WTC11 (cell line): Measurements from ENCODE around the gene P3H2. TPM values are rescaled to one million over a fixed set of nuclear protein-coding genes. Genes with fewer than 3 reads are reported as not detected.

Source experiments
- ATAC-seq: fragments of 200-7000 bp; cut with Tn5 transposase; 2 replicates; pipeline ENCODE4 v1.10.0; 2021; ENCODE audit warnings: mild to moderate bottlenecking, moderate library complexity
- CTCF ChIA-PET: fragments of 300-600 bp; sonication (Branson Sonifier 250); formaldehyde crosslinking; loops from one replicate; lab custom pipeline; 2021; ENCODE audit warnings: antibody characterized with exemption; lab: Charles Lee
- POLR2A ChIA-PET: fragments of 350-600 bp; sonication (Branson Sonifier 250); formaldehyde crosslinking; loops from one replicate; lab custom pipeline; 2021; ENCODE audit warnings: antibody characterized with exemption; lab: Charles Lee
- DNase-seq: peaks from one replicate; pipeline ENCODE4 v3.0.0; 2021; ENCODE audit warnings: low spot score
- H3K27ac Mint-ChIP-seq: 2 replicates; pipeline ENCODE4 v1.8.0; 2021; ENCODE audit warnings: mixed read lengths
- H3K27me3 Mint-ChIP-seq: 2 replicates; pipeline ENCODE4 v1.8.0; 2021; ENCODE audit warnings: low read depth, mild to moderate bottlenecking, moderate library complexity, mixed read lengths
- H3K36me3 Mint-ChIP-seq: 2 replicates; pipeline ENCODE4 v1.8.0; 2021; ENCODE audit warnings: mixed read lengths
- H3K4me1 Mint-ChIP-seq: 2 replicates; pipeline ENCODE4 v1.8.0; 2022; ENCODE audit warnings: mixed read lengths
- H3K4me3 Mint-ChIP-seq: 2 replicates; pipeline ENCODE4 v1.8.0; 2021; ENCODE audit warnings: mild to moderate bottlenecking, moderate library complexity, mixed read lengths
- H3K9me3 Mint-ChIP-seq: 2 replicates; pipeline ENCODE4 v1.8.0; 2021; ENCODE audit warnings: mixed read lengths
- CDX4 ChIP-seq: fragments of 250-450 bp; sonication (Bioruptor Pico); IDR thresholded peaks from 2 replicates; pipeline ENCODE4 v1.9.0; 2021; ENCODE audit warnings: moderate library complexity, mild to moderate bottlenecking, inconsistent platforms, borderline replicate concordance
- EMX1 ChIP-seq: fragments of 250-450 bp; sonication (Bioruptor Pico); IDR thresholded peaks from 2 replicates; pipeline ENCODE4 v1.8.0; 2021; ENCODE audit warnings: mild to moderate bottlenecking
- ETV6 ChIP-seq: sonication (generic); formaldehyde crosslinking; IDR thresholded peaks from 2 replicates; pipeline ENCODE4 v1.8.1; 2022; ENCODE audit warnings: mild to moderate bottlenecking, missing genetic modification reagents
- FOXP1 ChIP-seq: sonication (generic); formaldehyde crosslinking; IDR thresholded peaks from 2 replicates; pipeline ENCODE4 v1.8.0; 2022; ENCODE audit warnings: missing genetic modification reagents, mild to moderate bottlenecking, moderate library complexity, borderline replicate concordance
- GABPB1 ChIP-seq: sonication (generic); formaldehyde crosslinking; IDR thresholded peaks from 2 replicates; pipeline ENCODE4 v1.8.1; 2023; ENCODE audit warnings: mild to moderate bottlenecking, missing genetic modification reagents
- GRHL2 ChIP-seq: fragments of 250-450 bp; sonication (Bioruptor Pico); IDR thresholded peaks from 2 replicates; pipeline ENCODE4 v1.8.0; 2022; ENCODE audit warnings: mild to moderate bottlenecking, moderate library complexity; ENCODE audit not compliant: insufficient replicate concordance, severe bottlenecking
- IRF2 ChIP-seq: sonication (generic); formaldehyde crosslinking; IDR thresholded peaks from 2 replicates; pipeline ENCODE4 v1.8.0; 2022; ENCODE audit warnings: low read depth, missing genetic modification reagents, borderline replicate concordance
- MAX ChIP-seq: sonication (generic); formaldehyde crosslinking; IDR thresholded peaks from 2 replicates; pipeline ENCODE4 v1.8.0; 2022; ENCODE audit warnings: mild to moderate bottlenecking, missing genetic modification reagents
- MYBL2 ChIP-seq: sonication (generic); formaldehyde crosslinking; IDR thresholded peaks from 2 replicates; pipeline ENCODE4 v1.8.1; 2023; ENCODE audit warnings: mild to moderate bottlenecking, moderate library complexity, missing genetic modification reagents
- NFATC4 ChIP-seq: fragments of 250-450 bp; sonication (Bioruptor Pico); IDR thresholded peaks from 2 replicates; pipeline ENCODE4 v1.9.0; 2021; ENCODE audit warnings: mild to moderate bottlenecking
- NR2C2 ChIP-seq: sonication (generic); formaldehyde crosslinking; IDR thresholded peaks from 2 replicates; pipeline ENCODE4 v1.8.0; 2022; ENCODE audit warnings: mild to moderate bottlenecking, missing genetic modification reagents
- PREB ChIP-seq: sonication (generic); formaldehyde crosslinking; IDR thresholded peaks from 2 replicates; pipeline ENCODE4 v1.8.1; 2022; ENCODE audit warnings: mild to moderate bottlenecking, missing genetic modification reagents, moderate library complexity, borderline replicate concordance
- SOX15 ChIP-seq: fragments of 250-450 bp; sonication (Bioruptor Pico); IDR thresholded peaks from 2 replicates; pipeline ENCODE4 v1.9.0; 2021; ENCODE audit warnings: mild to moderate bottlenecking
- TCF7 ChIP-seq: sonication (generic); formaldehyde crosslinking; IDR thresholded peaks from 2 replicates; pipeline ENCODE4 v1.8.0; 2022; ENCODE audit warnings: mild to moderate bottlenecking, low read depth, missing genetic modification reagents, moderate library complexity
- TEAD4 ChIP-seq: sonication (generic); formaldehyde crosslinking; IDR thresholded peaks from 2 replicates; pipeline ENCODE4 v1.8.0; 2022; ENCODE audit warnings: mild to moderate bottlenecking, missing genetic modification reagents
- ZNF263 ChIP-seq: sonication (generic); formaldehyde crosslinking; IDR thresholded peaks from 2 replicates; pipeline ENCODE4 v1.8.1; 2022; ENCODE audit warnings: low read depth, mild to moderate bottlenecking, moderate library complexity, missing genetic modification reagents
- ZNF396 ChIP-seq: fragments of 250-450 bp; sonication (Bioruptor Pico); IDR thresholded peaks from 2 replicates; pipeline ENCODE4 v1.8.0; 2021; ENCODE audit warnings: mild to moderate bottlenecking, moderate library complexity, borderline replicate concordance
- total RNA-seq: library from RNA; stranded (reverse); gene quantifications from 3 replicates; pipeline ENCODE4 v1.2.3, GENCODE V29; 2021
- TF ChIP-seq, protein P1 (sequence below): sonication (generic); formaldehyde crosslinking; IDR thresholded peaks from 2 replicates; pipeline ENCODE4 v1.8.0; 2023; ENCODE audit warnings: mild to moderate bottlenecking, missing genetic modification reagents
- TF ChIP-seq, protein P2 (sequence below): sonication (generic); formaldehyde crosslinking; IDR thresholded peaks from 2 replicates; pipeline ENCODE4 v1.8.1; 2022; ENCODE audit warnings: low read depth, missing genetic modification reagents, borderline replicate concordance
- TF ChIP-seq, protein P3 (sequence below): sonication (generic); formaldehyde crosslinking; IDR thresholded peaks from 2 replicates; pipeline ENCODE4 v1.8.1; 2022; ENCODE audit warnings: missing genetic modification reagents, borderline replicate concordance
- TF ChIP-seq, protein P4 (sequence below): sonication (generic); formaldehyde crosslinking; conservative IDR thresholded peaks from 2 replicates; pipeline ENCODE4 v1.8.1; 2022; ENCODE audit warnings: mild to moderate bottlenecking, missing genetic modification reagents

Gene P3H2
- total RNA-seq, 1 experiment from 2014 or later, result 29.4 TPM

- CTCF ChIA-PET, result no interaction called here
Measured at GRCh38 chr3:189978753-189979152, 141.9 kb downstream of the P3H2 start.

GRCh38 chr3:189977174-189977573, 143.5 kb downstream of the P3H2 start:
- no peak overlapping the region for H3K4me3 Mint-ChIP-seq
- no peak overlapping the region for H3K27ac Mint-ChIP-seq
- ATAC-seq (no peak), DNase-seq (no peak)
- H3K9me3 Mint-ChIP-seq, result peaks cover 16% of the 10 kb centered on the region
- TF ChIP-seq ZNF263 (CRISPR knock-in tag) (no peak), GRHL2 (CRISPR knock-in tag) (no peak), NR2C2 (CRISPR knock-in tag) (no peak), IRF2 (CRISPR knock-in tag) (no peak), ETV6 (no peak), ZNF396 (CRISPR knock-in tag) (no peak), SOX15 (CRISPR knock-in tag) (no peak), TCF7 (CRISPR knock-in tag) (no peak), TEAD4 (CRISPR knock-in tag) (no peak)
- TF ChIP-seq, protein P1, sequence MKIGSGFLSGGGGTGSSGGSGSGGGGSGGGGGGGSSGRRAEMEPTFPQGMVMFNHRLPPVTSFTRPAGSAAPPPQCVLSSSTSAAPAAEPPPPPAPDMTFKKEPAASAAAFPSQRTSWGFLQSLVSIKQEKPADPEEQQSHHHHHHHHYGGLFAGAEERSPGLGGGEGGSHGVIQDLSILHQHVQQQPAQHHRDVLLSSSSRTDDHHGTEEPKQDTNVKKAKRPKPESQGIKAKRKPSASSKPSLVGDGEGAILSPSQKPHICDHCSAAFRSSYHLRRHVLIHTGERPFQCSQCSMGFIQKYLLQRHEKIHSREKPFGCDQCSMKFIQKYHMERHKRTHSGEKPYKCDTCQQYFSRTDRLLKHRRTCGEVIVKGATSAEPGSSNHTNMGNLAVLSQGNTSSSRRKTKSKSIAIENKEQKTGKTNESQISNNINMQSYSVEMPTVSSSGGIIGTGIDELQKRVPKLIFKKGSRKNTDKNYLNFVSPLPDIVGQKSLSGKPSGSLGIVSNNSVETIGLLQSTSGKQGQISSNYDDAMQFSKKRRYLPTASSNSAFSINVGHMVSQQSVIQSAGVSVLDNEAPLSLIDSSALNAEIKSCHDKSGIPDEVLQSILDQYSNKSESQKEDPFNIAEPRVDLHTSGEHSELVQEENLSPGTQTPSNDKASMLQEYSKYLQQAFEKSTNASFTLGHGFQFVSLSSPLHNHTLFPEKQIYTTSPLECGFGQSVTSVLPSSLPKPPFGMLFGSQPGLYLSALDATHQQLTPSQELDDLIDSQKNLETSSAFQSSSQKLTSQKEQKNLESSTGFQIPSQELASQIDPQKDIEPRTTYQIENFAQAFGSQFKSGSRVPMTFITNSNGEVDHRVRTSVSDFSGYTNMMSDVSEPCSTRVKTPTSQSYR (CRISPR knock-in tag), result no peak
- no peaks in the 10 kb centered on the region for H3K27me3 Mint-ChIP-seq
- peaks cover 57% of the 10 kb centered on the region for H3K36me3 Mint-ChIP-seq
- H3K4me1 Mint-ChIP-seq, result peaks cover 11% of the 10 kb centered on the region
- POLR2A ChIA-PET, result no interaction called here
- CTCF ChIA-PET, result no interaction called here

More at GRCh38 chr3:189978753-189979152, 141.9 kb downstream of the P3H2 start:
- no peak overlapping the region for H3K27ac Mint-ChIP-seq
- H3K36me3 Mint-ChIP-seq, result peaks cover 50% of the 10 kb centered on the region
- no peak overlapping the region for H3K4me3 Mint-ChIP-seq
- no peaks in the 10 kb centered on the region for H3K27me3 Mint-ChIP-seq
- peaks cover 16% of the 10 kb centered on the region for H3K9me3 Mint-ChIP-seq
- H3K4me1 Mint-ChIP-seq, result peaks cover 27% of the 10 kb centered on the region
- no peak for DNase-seq
- no peak for ATAC-seq
- POLR2A ChIA-PET, result no interaction called here
- TF ChIP-seq MAX, result no peak
- no peak for TF ChIP-seq GABPB1 (CRISPR knock-in tag)
- no peak for TF ChIP-seq NFATC4 (CRISPR knock-in tag)
- TF ChIP-seq, protein P2, sequence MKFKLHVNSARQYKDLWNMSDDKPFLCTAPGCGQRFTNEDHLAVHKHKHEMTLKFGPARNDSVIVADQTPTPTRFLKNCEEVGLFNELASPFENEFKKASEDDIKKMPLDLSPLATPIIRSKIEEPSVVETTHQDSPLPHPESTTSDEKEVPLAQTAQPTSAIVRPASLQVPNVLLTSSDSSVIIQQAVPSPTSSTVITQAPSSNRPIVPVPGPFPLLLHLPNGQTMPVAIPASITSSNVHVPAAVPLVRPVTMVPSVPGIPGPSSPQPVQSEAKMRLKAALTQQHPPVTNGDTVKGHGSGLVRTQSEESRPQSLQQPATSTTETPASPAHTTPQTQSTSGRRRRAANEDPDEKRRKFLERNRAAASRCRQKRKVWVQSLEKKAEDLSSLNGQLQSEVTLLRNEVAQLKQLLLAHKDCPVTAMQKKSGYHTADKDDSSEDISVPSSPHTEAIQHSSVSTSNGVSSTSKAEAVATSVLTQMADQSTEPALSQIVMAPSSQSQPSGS, result no peak
- TF ChIP-seq, protein P3, sequence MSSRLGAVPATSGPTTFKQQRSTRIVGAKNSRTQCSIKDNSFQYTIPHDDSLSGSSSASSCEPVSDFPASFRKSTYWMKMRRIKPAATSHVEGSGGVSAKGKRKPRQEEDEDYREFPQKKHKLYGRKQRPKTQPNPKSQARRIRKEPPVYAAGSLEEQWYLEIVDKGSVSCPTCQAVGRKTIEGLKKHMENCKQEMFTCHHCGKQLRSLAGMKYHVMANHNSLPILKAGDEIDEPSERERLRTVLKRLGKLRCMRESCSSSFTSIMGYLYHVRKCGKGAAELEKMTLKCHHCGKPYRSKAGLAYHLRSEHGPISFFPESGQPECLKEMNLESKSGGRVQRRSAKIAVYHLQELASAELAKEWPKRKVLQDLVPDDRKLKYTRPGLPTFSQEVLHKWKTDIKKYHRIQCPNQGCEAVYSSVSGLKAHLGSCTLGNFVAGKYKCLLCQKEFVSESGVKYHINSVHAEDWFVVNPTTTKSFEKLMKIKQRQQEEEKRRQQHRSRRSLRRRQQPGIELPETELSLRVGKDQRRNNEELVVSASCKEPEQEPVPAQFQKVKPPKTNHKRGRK (CRISPR knock-in tag), result no peak
- TF ChIP-seq FOXP1, result no peak
- no peak for TF ChIP-seq PREB (CRISPR knock-in tag)
- TF ChIP-seq CDX4 (CRISPR knock-in tag), result no peak
- no peak for TF ChIP-seq EMX1 (CRISPR knock-in tag)
- no peak for TF ChIP-seq MYBL2 (CRISPR knock-in tag)
- TF ChIP-seq, protein P4, sequence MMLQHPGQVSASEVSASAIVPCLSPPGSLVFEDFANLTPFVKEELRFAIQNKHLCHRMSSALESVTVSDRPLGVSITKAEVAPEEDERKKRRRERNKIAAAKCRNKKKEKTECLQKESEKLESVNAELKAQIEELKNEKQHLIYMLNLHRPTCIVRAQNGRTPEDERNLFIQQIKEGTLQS (CRISPR knock-in tag), result no peak
